Gastroesophageal sphincter (tissue), 3 donors: ENCODE results near the gene SKP1.

Experiments used
- CTCF ChIP-seq, 4 experiments: fragments of 200-600 bp in 2 of 4; fragments of 450-650 bp in 2 of 4; sonication (generic) in 1 of 4; IDR thresholded peaks; one replicate each; pipeline ENCODE4 v1.5.1; 2017 to 2019; ENCODE audit warnings: antibody characterized with exemption in 4 of 4, mild to moderate bottlenecking in 2 of 4, moderate library complexity in 2 of 4
- EP300 ChIP-seq: sonication (generic); formaldehyde crosslinking; IDR thresholded peaks from one replicate; pipeline ENCODE4 v1.6.1; 2017; ENCODE audit warnings: antibody characterized with exemption, mild to moderate bottlenecking
- POLR2A ChIP-seq, 2 donors: fragments of 450-650 bp; IDR thresholded peaks; one replicate each; pipeline ENCODE4 v1.6.1; 2017; ENCODE audit warnings: antibody characterized with exemption in 2 of 2, mild to moderate bottlenecking in 2 of 2, moderate library complexity in 1 of 2
- POLR2AphosphoS5 ChIP-seq: sonication (generic); formaldehyde crosslinking; IDR thresholded peaks from one replicate; pipeline ENCODE4 v1.6.1; 2017; ENCODE audit warnings: antibody characterized with exemption

GRCh38 chr5:134148316-134148715 is 28.4 kb downstream of the SKP1 start:
- TF ChIP-seq CTCF (IDR thresholded peaks at IDR 0.05) (no peak), POLR2A (IDR thresholded peaks at IDR 0.05) (no peak), EP300 (no peak), POLR2AphosphoS5 (no peak)
